Fibroblast of lung (primary cell): ENCODE results near the gene PRELID2. TPM values are rescaled to one million over a fixed set of nuclear protein-coding genes. Genes with fewer than 3 reads are reported as not detected.

ENCODE experiments used
- DNase-seq, 2 donors: peaks; one replicate each; pipeline versions ENCODE4 v3.0.0 to v3.0.0-alpha.2; 2010; ENCODE audit warnings: low read depth in 2 of 2
- H2AFZ ChIP-seq: 2 replicates; pipeline ENCODE4 v1.5.1; 2012; ENCODE audit warnings: low read length, control low read depth, inconsistent platforms
- H3K27ac ChIP-seq: 2 replicates; pipeline ENCODE4 v1.5.1; 2011; ENCODE audit warnings: low read length, control low read depth; ENCODE audit not compliant: insufficient read depth
- H3K27me3 ChIP-seq: 2 replicates; pipeline ENCODE4 v1.5.1; 2011; ENCODE audit warnings: mild to moderate bottlenecking, low read length; ENCODE audit not compliant: control insufficient read depth, insufficient read depth
- H3K36me3 ChIP-seq: 2 replicates; pipeline ENCODE4 v1.5.1; 2011; ENCODE audit warnings: low read length; ENCODE audit not compliant: control insufficient read depth, insufficient read depth
- H3K4me1 ChIP-seq: 2 replicates; pipeline ENCODE4 v1.5.1; 2011; ENCODE audit warnings: low read length; ENCODE audit not compliant: control insufficient read depth, insufficient read depth; ENCODE audit errors: extremely low read depth
- H3K4me2 ChIP-seq: 2 replicates; pipeline ENCODE4 v1.5.1; 2011; ENCODE audit warnings: low read length, control low read depth; ENCODE audit not compliant: insufficient read depth; ENCODE audit errors: extremely low read depth
- H3K4me3 ChIP-seq, 4 experiments: fragments of 200-600 bp in 1 of 4; sonication (generic) in 1 of 4; replicated peaks in 1 of 4; 2 replicates each; pipeline ENCODE4 v1.5.1; 2011 to 2016; ENCODE audit warnings: low read length in 4 of 4, low read depth in 3 of 4, mild to moderate bottlenecking in 3 of 4, control low read depth in 2 of 4, inconsistent platforms in 1 of 4, mixed read lengths in 1 of 4; ENCODE audit not compliant: insufficient read depth in 1 of 4; ENCODE audit errors: control extremely low read depth in 1 of 4
- H3K79me2 ChIP-seq: 2 replicates; pipeline ENCODE4 v1.5.1; 2012; ENCODE audit warnings: mild to moderate bottlenecking, low read length, inconsistent platforms; ENCODE audit not compliant: control insufficient read depth, insufficient read depth
- H3K9ac ChIP-seq: 2 replicates; pipeline ENCODE4 v1.5.1; 2011; ENCODE audit warnings: mild to moderate bottlenecking, low read length, control low read depth; ENCODE audit not compliant: insufficient read depth
- H3K9me3 ChIP-seq: 2 replicates; pipeline ENCODE4 v1.5.1; 2012; ENCODE audit warnings: low read depth, low read length; ENCODE audit not compliant: control insufficient read depth, insufficient read depth
- H4K20me1 ChIP-seq: 2 replicates; pipeline ENCODE4 v1.5.1; 2011; ENCODE audit warnings: low read length; ENCODE audit not compliant: control insufficient read depth, insufficient read depth; ENCODE audit errors: extremely low read depth
- CTCF ChIP-seq, 2 donors: IDR thresholded peaks in 1 of 2; conservative IDR thresholded peaks in 1 of 2; 1 replicate in 1 of 2; 2 replicates in 1 of 2; pipeline ENCODE4 v1.5.1; 2011 to 2012; ENCODE audit warnings: low read length in 2 of 2, control low read depth in 1 of 2, inconsistent platforms in 1 of 2, low read depth in 1 of 2, mild to moderate bottlenecking in 1 of 2
- EZH2 ChIP-seq: IDR thresholded peaks from 2 replicates; pipeline ENCODE4 v1.5.1; 2012; ENCODE audit warnings: low read length, control low read depth, mild to moderate bottlenecking; ENCODE audit errors: missing control alignments
- polyA plus RNA-seq, 2 donors: library from polyadenylated mRNA; depleted of rRNA in 1 of 2; stranded (reverse) in 1 of 2; unstranded in 1 of 2; fragments of >200 nt; gene quantifications; 2 replicates each; pipeline ENCODE4 v1.2.1, GENCODE V29; 2011 to 2012; ENCODE audit warnings: missing spikeins in 1 of 2
- total RNA-seq: library from RNA; depleted of rRNA; stranded (reverse); fragments of >200 nt; gene quantifications from 2 replicates; pipeline ENCODE4 v1.2.1, GENCODE V29; 2014

The PRELID2 gene
- total and polyA plus RNA-seq, 2 donors (not counting 1 experiment from before 2014, with no cell fraction given): 6.1 to 27.9 TPM

GRCh38 chr5:145762833-145763232 is 72.3 kb downstream of the PRELID2 start:
- Histone ChIP-seq H3K27ac (no peak overlapping the region), H3K79me2 (no peaks in the 10 kb centered on the region), H3K4me3 (no peak overlapping the region), H3K9ac (no peak overlapping the region), H3K36me3 (no peaks in the 10 kb centered on the region), H2AFZ (no peak overlapping the region), H3K4me2 (no peak overlapping the region), H3K4me1 (no peaks in the 10 kb centered on the region), H4K20me1 (no peaks in the 10 kb centered on the region), H3K9me3 (no peaks in the 10 kb centered on the region), H3K27me3 (no peaks in the 10 kb centered on the region)
- DNase-seq: no peak
- TF ChIP-seq EZH2: no peak

DNA sequence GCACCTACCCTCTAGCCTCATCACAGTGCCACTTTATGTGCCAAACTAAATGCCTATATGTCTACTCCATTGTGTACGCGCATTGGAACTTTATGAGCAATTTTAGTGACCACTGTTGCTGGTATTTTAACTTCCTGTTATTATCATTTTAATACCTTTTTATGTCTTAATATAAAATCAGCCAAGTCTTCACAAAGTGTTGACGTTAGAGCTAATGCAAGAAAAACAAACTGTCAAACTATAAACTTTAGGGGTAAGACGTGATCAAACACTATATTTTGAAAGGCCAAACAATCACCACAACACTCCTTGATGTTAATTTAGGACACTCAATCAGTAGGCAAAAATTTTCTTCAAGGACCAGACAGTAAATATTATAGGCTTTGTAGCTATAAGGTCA is 73.9 kb downstream of the PRELID2 start:
- Histone ChIP-seq H3K79me2 (no peaks in the 10 kb centered on the region), H3K4me1 (no peaks in the 10 kb centered on the region), H3K9ac (no peak overlapping the region), H3K9me3 (no peaks in the 10 kb centered on the region), H3K4me3 (no peak overlapping the region), H2AFZ (no peak overlapping the region), H3K4me2 (no peak overlapping the region), H3K27me3 (no peaks in the 10 kb centered on the region), H3K27ac (no peak overlapping the region), H3K36me3 (no peaks in the 10 kb centered on the region), H4K20me1 (no peaks in the 10 kb centered on the region)
- no peak for TF ChIP-seq EZH2
- no peak for TF ChIP-seq CTCF (conservative IDR thresholded peaks at IDR 0.05 in 1 of 2, IDR thresholded peaks at IDR 0.05 in 1 of 2; ENCODE audit: low read depth in 1 of 2, low read length in 2 of 2)
- DNase-seq: no peak

GRCh38 chr5:145760660-145761059 is 74.5 kb downstream of the PRELID2 start:
- DNase-seq: no peak
- H3K27me3 ChIP-seq: no peaks in the 10 kb centered on the region
- H3K9ac ChIP-seq: no peak overlapping the region
- TF ChIP-seq CTCF (conservative IDR thresholded peaks at IDR 0.05 in 1 of 2, IDR thresholded peaks at IDR 0.05 in 1 of 2; ENCODE audit: low read depth in 1 of 2, low read length in 2 of 2): no peak
- no peak for TF ChIP-seq EZH2
- no peaks in the 10 kb centered on the region for H3K4me1 ChIP-seq
- H4K20me1 ChIP-seq: no peaks in the 10 kb centered on the region
- H3K27ac ChIP-seq: no peak overlapping the region
- no peaks in the 10 kb centered on the region for H3K9me3 ChIP-seq
- no peaks in the 10 kb centered on the region for H3K79me2 ChIP-seq
- H3K36me3 ChIP-seq: no peaks in the 10 kb centered on the region
- no peak overlapping the region for H2AFZ ChIP-seq
- H3K4me3 ChIP-seq: no peak overlapping the region
- H3K4me2 ChIP-seq: no peak overlapping the region
